Left forelimb (tissue), 1 donor: ENCODE results near the gene DNAH8.

Source experiments
- DNase-seq: peaks from one replicate; pipeline ENCODE4 v3.0.0-alpha.2; 2018; ENCODE audit warnings: low spot score

Gene DNAH8

GRCh38 chr6:39073471-39074355 is 358.6 kb downstream of the DNAH8 start:
- DNase-seq: peak; percentile 42

- DNase-seq: peak; percentile 41
Measured at GRCh38 chr6:39074486-39074885, 359.4 kb downstream of the DNAH8 start.

GRCh38 chr6:39075010-39075686 is 360.0 kb downstream of the DNAH8 start:
- peak; percentile 49 for DNase-seq

GRCh38 chr6:39075807-39076622 is 360.9 kb downstream of the DNAH8 start:
- no peak for DNase-seq

- DNase-seq: no peak
Measured at GRCh38 chr6:39076623-39077535, 361.8 kb downstream of the DNAH8 start.

GRCh38 chr6:39077882-39078594 is 362.9 kb downstream of the DNAH8 start:
- no peak for DNase-seq

- no peak for DNase-seq
Measured at GRCh38 chr6:39078695-39079094, 363.6 kb downstream of the DNAH8 start.

- DNase-seq: no peak
Measured at GRCh38 chr6:39079197-39080125, 364.4 kb downstream of the DNAH8 start.
